HCT116 (cell line): ENCODE data around the gene SEMA7A. TPM values are rescaled to one million over a fixed set of nuclear protein-coding genes. Genes with fewer than 3 reads are reported as not detected.

Experiments
- ATAC-seq: fragments of 200-7000 bp; cut with Tn5 transposase; 2 replicates; pipeline ENCODE4 v1.9.1; 2020; ENCODE audit warnings: mild to moderate bottlenecking, moderate library complexity
- BruUV-seq: library from RNA; stranded (reverse); fragments of 400-500 nt; replicated peaks from 2 replicates; lab custom pipeline; 2021; lab: Mats Ljungman, UMichigan
- CTCF ChIA-PET: fragments of 300-600 bp; sonication (Branson Sonifier 250); formaldehyde crosslinking; loops from one replicate; lab custom pipeline; 2021; ENCODE audit warnings: antibody characterized with exemption; lab: Charles Lee
- POLR2A ChIA-PET: fragments of 300-600, 350-600 bp; sonication (Branson Sonifier 250); formaldehyde crosslinking; loops from one replicate; lab custom pipeline; 2021; ENCODE audit warnings: antibody characterized with exemption; lab: Charles Lee
- RAD21 ChIA-PET, 2 experiments: fragments of 300-600 bp; sonication (Branson Sonifier 250); formaldehyde crosslinking; loops; one replicate each; lab custom pipeline; 2023; ENCODE audit warnings: low total read pairs in 2 of 2; ENCODE audit not compliant: uncharacterized antibody in 2 of 2, unreplicated experiment in 2 of 2, low non-redundant PET in 1 of 2; lab: Charles Lee
- DNase-seq: peaks from one replicate; pipeline ENCODE4 v3.0.0-alpha.2; 2010; ENCODE audit warnings: low read depth, low spot score
- H2AFZ ChIP-seq: fragments of 200-600 bp; shearing (Covaris generic), sonication (generic); 2 replicates; pipeline ENCODE4 v1.6.1; 2017; ENCODE audit warnings: low read depth, mixed run types, mixed read lengths, antibody characterized with exemption, low read length; ENCODE audit not compliant: poor library complexity, severe bottlenecking
- H3K27ac ChIP-seq: 2 replicates; pipeline ENCODE4 v1.5.1; 2012; ENCODE audit warnings: low read depth, low read length
- H3K27me3 ChIP-seq: fragments of 200-600 bp; sonication (generic); 2 replicates; pipeline ENCODE4 v1.6.1; 2016; ENCODE audit warnings: mixed run types, low read length, mixed read lengths; ENCODE audit not compliant: insufficient read depth
- H3K36me3 ChIP-seq, 2 experiments: fragments of 200-500 bp in 1 of 2; fragments of 200-600 bp in 1 of 2; sonication (Bioruptor generic) in 1 of 2; sonication (generic) in 1 of 2; 2 replicates each; pipeline versions ENCODE4 v1.5.1 to v1.6.1; 2014 to 2016; ENCODE audit warnings: low read length in 2 of 2, inconsistent platforms in 1 of 2, mixed read lengths in 1 of 2, mixed run types in 1 of 2; ENCODE audit not compliant: insufficient read depth in 2 of 2, control insufficient read depth in 1 of 2
- H3K4me1 ChIP-seq, 2 experiments: fragments of 200-600 bp in 1 of 2; sonication (generic) in 1 of 2; 2 replicates each; pipeline versions ENCODE4 v1.5.1 to v1.6.1; 2012 to 2017; ENCODE audit warnings: low read length in 2 of 2, inconsistent platforms in 1 of 2, mild to moderate bottlenecking in 1 of 2, mixed read lengths in 1 of 2, mixed run types in 1 of 2, moderate library complexity in 1 of 2; ENCODE audit not compliant: insufficient read depth in 2 of 2, control insufficient read depth in 1 of 2
- H3K4me2 ChIP-seq: fragments of 200-600 bp; sonication (generic); 2 replicates; pipeline ENCODE4 v1.6.1; 2017; ENCODE audit warnings: mixed run types, low read length, mixed read lengths
- H3K4me3 ChIP-seq, 2 experiments: fragments of 200-600 bp in 1 of 2; sonication (generic) in 1 of 2; replicated peaks in 1 of 2; 2 replicates each; pipeline ENCODE4 v1.5.1; 2011 to 2016; ENCODE audit warnings: low read length in 2 of 2, control low read depth in 1 of 2, low read depth in 1 of 2, mild to moderate bottlenecking in 1 of 2, mixed read lengths in 1 of 2, mixed run types in 1 of 2
- H3K79me2 ChIP-seq: fragments of 200-600 bp; sonication (generic); 2 replicates; pipeline ENCODE4 v1.6.1; 2017; ENCODE audit warnings: mild to moderate bottlenecking, mixed run types, low read length, moderate library complexity, mixed read lengths; ENCODE audit not compliant: insufficient read depth
- H3K9ac ChIP-seq: fragments of 200-600 bp; sonication (generic); 2 replicates; pipeline ENCODE4 v1.6.1; 2016; ENCODE audit warnings: low read length, mixed read lengths
- H3K9me2 ChIP-seq: fragments of 200-600 bp; sonication (generic), shearing (Covaris generic); 2 replicates; pipeline ENCODE4 v1.6.1; 2017; ENCODE audit warnings: mixed run types, mild to moderate bottlenecking, moderate library complexity; ENCODE audit not compliant: insufficient read depth
- H3K9me3 ChIP-seq, 2 experiments: fragments of 200-500 bp in 1 of 2; fragments of 200-600 bp in 1 of 2; sonication (Bioruptor generic) in 1 of 2; sonication (generic) in 1 of 2; 2 replicates each; pipeline ENCODE4 v1.6.1; 2014 to 2017; ENCODE audit warnings: low read length in 2 of 2, mixed read lengths in 2 of 2, inconsistent platforms in 1 of 2, low read depth in 1 of 2, mild to moderate bottlenecking in 1 of 2, mixed run types in 1 of 2, moderate library complexity in 1 of 2; ENCODE audit not compliant: control insufficient read depth in 1 of 2, insufficient read depth in 1 of 2
- H4K20me1 ChIP-seq: fragments of 200-600 bp; sonication (generic), shearing (Covaris generic); 2 replicates; pipeline ENCODE4 v1.6.1; 2017; ENCODE audit warnings: mixed run types, mild to moderate bottlenecking, moderate library complexity; ENCODE audit not compliant: insufficient read depth
- CBX3 ChIP-seq: IDR thresholded peaks from 2 replicates; pipeline ENCODE4 v1.6.1; 2012; ENCODE audit warnings: low read depth
- CEBPB ChIP-seq: IDR thresholded peaks from 2 replicates; pipeline ENCODE4 v1.6.1; 2012; ENCODE audit warnings: low read depth
- ELF1 ChIP-seq: IDR thresholded peaks from 2 replicates; pipeline ENCODE4 v1.6.1; 2012; ENCODE audit warnings: low read depth, borderline replicate concordance
- EZH2phosphoT487 ChIP-seq: fragments of 200-600 bp; IDR thresholded peaks from 2 replicates; pipeline ENCODE4 v1.6.1; 2018; ENCODE audit warnings: antibody characterized with exemption, borderline replicate concordance
- JUND ChIP-seq: IDR thresholded peaks from 2 replicates; pipeline ENCODE4 v1.6.1; 2012
- POLR2A ChIP-seq: IDR thresholded peaks from 2 replicates; pipeline ENCODE4 v1.7.0; 2011; ENCODE audit warnings: borderline replicate concordance; ENCODE audit not compliant: insufficient read depth, insufficient read length; ENCODE audit errors: extremely low read depth
- RAD21 ChIP-seq: IDR thresholded peaks from 2 replicates; pipeline ENCODE4 v1.6.1; 2012; ENCODE audit warnings: low read depth, mild to moderate bottlenecking
- SIN3A ChIP-seq: IDR thresholded peaks from 2 replicates; pipeline ENCODE4 v1.6.1; 2012; ENCODE audit warnings: low read depth
- YY1 ChIP-seq: IDR thresholded peaks from 2 replicates; pipeline ENCODE4 v1.6.1; 2011; ENCODE audit warnings: low read length, low read depth, moderate library complexity, mild to moderate bottlenecking; ENCODE audit not compliant: insufficient replicate concordance; ENCODE audit errors: extremely low read depth
- ZFX ChIP-seq: fragments of 450-650 bp; IDR thresholded peaks from 2 replicates; pipeline ENCODE4 v1.6.1; 2017
- ZNF274 ChIP-seq: fragments of 200-500 bp; sonication (Bioruptor generic); IDR thresholded peaks from 2 replicates; pipeline ENCODE4 v1.6.1; 2014; ENCODE audit warnings: mild to moderate bottlenecking, low read depth, low read length, inconsistent platforms
- intact Hi-C: fragments of 100-400 bp; cut with micrococcal nuclease; formaldehyde crosslinking; loops from 2 replicates; pipeline ENCODE4 v1.10.0; 2022
- total RNA-seq: library from RNA; stranded (reverse); gene quantifications from one replicate; pipeline ENCODE4 v1.2.1, GENCODE V29; 2021; ENCODE audit not compliant: unreplicated experiment
- TF ChIP-seq, protein P1 (sequence below), 3 experiments: fragments of 200-600 bp in 1 of 3; sonication (generic) in 1 of 3; IDR thresholded peaks in 2 of 3; conservative IDR thresholded peaks in 1 of 3; 2 replicates each; pipeline ENCODE4 v1.5.1; 2012 to 2017; ENCODE audit warnings: low read depth in 2 of 3, low read length in 2 of 3, antibody characterized with exemption in 1 of 3, borderline replicate concordance in 1 of 3, control low read depth in 1 of 3, mild to moderate bottlenecking in 1 of 3, mixed read lengths in 1 of 3, mixed run types in 1 of 3, moderate library complexity in 1 of 3; ENCODE audit not compliant: insufficient read depth in 1 of 3

SEMA7A gene
- total RNA-seq, 1 experiment from 2014 or later, result 13.8 TPM

- peaks cover 16 to 62% of the 10 kb centered on the region in 2 experiments for H3K4me1 ChIP-seq
- no peak for DNase-seq
- H4K20me1 ChIP-seq, result no peaks in the 10 kb centered on the region
- H3K27me3 ChIP-seq, result no peaks in the 10 kb centered on the region
- ChIA-PET POLR2A (interaction anchor here (0.6 to 1.0 kb wide), 2 partner anchors 9 to 1174 kb away, joined by 3 to 4 read pairs; no protein-coding TSS in a partner anchor), RAD21 (no interaction called here), CTCF (interaction anchor here (0.6 to 1.5 kb wide), 5 partner anchors 9 to 504 kb away, joined by 3 to 7 read pairs (median 4); no protein-coding TSS in a partner anchor)
- H3K79me2 ChIP-seq, result peaks cover 63% of the 10 kb centered on the region
- TF ChIP-seq EZH2phosphoT487, result no peak
- no peak overlapping the region for H2AFZ ChIP-seq
- H3K36me3 ChIP-seq, result no peaks in the 10 kb centered on the region; a peak in 1 of 4 replicates
- peak overlapping the region; percentile 57 to 90 for H3K4me3 ChIP-seq
- H3K9me2 ChIP-seq, result no peaks in the 10 kb centered on the region
- peak overlapping the region; percentile 82 for H3K9ac ChIP-seq
- no TSS peak for BruUV-seq
- intact Hi-C loops, result no loop called here
- no peak for ATAC-seq
- H3K27ac ChIP-seq, result peak overlapping the region; percentile 36; the same call in 1 of the 2 replicates
- H3K9me3 ChIP-seq, result no peaks in the 10 kb centered on the region
- peak overlapping the region; percentile 95 for H3K4me2 ChIP-seq
Measured at GRCh38 chr15:74432271-74432967, 1.3 kb downstream of the SEMA7A start.

DNA sequence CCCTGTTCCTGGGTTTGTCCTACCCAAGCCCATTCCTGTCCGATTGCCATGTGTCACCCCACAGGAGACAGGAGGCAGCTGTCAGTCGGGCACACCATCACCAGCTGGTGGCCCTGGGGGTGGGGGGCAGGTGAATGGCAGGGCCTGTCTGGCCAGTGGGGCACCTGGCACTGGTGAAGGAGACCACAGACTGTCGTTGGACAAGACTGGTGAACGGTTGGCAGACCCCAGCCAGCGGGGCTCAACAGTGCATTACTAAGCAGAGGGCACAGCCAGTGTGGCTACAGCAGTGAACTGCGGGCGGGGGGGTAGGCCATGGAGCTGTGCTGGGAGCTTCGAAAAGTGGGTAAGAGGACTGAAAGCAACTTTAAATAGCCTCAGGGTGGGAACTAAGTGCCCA lies 2.1 kb downstream of the SEMA7A start:
- DNase-seq (no peak), ATAC-seq (no peak)
- Histone ChIP-seq H3K27me3 (no peaks in the 10 kb centered on the region), H2AFZ (no peak overlapping the region), H3K4me2 (peak overlapping the region; percentile 95), H3K79me2 (peaks cover 70% of the 10 kb centered on the region), H3K36me3 (no peaks in the 10 kb centered on the region; a peak in 1 of 4 replicates), H4K20me1 (no peaks in the 10 kb centered on the region), H3K9me3 (no peaks in the 10 kb centered on the region), H3K27ac (no peak overlapping the region), H3K4me3 (peak overlapping the region; percentile 57 to 90; a peak in 2 of 4 replicates), H3K9ac (peak overlapping the region; percentile 82), H3K4me1 (peaks cover 16 to 70% of the 10 kb centered on the region in 2 experiments), H3K9me2 (no peaks in the 10 kb centered on the region)
- intact Hi-C loops, result no loop called here
- CTCF ChIA-PET, result interaction anchor here (0.6 to 1.5 kb wide), 5 partner anchors 8 to 504 kb away, joined by 3 to 7 read pairs (median 4); no protein-coding TSS in a partner anchor
- BruUV-seq, result no TSS peak
- RAD21 ChIA-PET, result no interaction called here
- TF ChIP-seq JUND (no peak), SIN3A (no peak), EZH2phosphoT487 (no peak), YY1 (no peak), ELF1 (no peak), ZFX (no peak), CEBPB (no peak), RAD21 (no peak), CBX3 (no peak), POLR2A (no peak), ZNF274 (no peak)
- TF ChIP-seq, protein P1, sequence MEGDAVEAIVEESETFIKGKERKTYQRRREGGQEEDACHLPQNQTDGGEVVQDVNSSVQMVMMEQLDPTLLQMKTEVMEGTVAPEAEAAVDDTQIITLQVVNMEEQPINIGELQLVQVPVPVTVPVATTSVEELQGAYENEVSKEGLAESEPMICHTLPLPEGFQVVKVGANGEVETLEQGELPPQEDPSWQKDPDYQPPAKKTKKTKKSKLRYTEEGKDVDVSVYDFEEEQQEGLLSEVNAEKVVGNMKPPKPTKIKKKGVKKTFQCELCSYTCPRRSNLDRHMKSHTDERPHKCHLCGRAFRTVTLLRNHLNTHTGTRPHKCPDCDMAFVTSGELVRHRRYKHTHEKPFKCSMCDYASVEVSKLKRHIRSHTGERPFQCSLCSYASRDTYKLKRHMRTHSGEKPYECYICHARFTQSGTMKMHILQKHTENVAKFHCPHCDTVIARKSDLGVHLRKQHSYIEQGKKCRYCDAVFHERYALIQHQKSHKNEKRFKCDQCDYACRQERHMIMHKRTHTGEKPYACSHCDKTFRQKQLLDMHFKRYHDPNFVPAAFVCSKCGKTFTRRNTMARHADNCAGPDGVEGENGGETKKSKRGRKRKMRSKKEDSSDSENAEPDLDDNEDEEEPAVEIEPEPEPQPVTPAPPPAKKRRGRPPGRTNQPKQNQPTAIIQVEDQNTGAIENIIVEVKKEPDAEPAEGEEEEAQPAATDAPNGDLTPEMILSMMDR (IDR thresholded peaks at IDR 0.05 in 2 of 3, conservative IDR thresholded peaks at IDR 0.05 in 1 of 3; ENCODE audit: borderline replicate concordance in 1 of 3, insufficient read depth in 1 of 3, low read depth in 2 of 3, low read length in 2 of 3), result no peak
- POLR2A ChIA-PET, result interaction anchor here (0.6 to 1.0 kb wide), 2 partner anchors 31 to 32 kb away, joined by 3 to 5 read pairs; no protein-coding TSS in a partner anchor
